Upper lobe of left lung (tissue), 6 donors: ENCODE results near the gene RBM34. TPM values are rescaled to one million over a fixed set of nuclear protein-coding genes. Genes with fewer than 3 reads are reported as not detected.

ENCODE experiments used
- ATAC-seq, 2 donors: fragments of 200-7000 bp; cut with Tn5 transposase; one replicate each; pipeline ENCODE4 v1.9.1; 2022; ENCODE audit warnings: mild to moderate bottlenecking in 2 of 2, moderate library complexity in 2 of 2; ENCODE audit not compliant: low FRiP score in 2 of 2
- DNase-seq, 2 donors: peaks; one replicate each; pipeline ENCODE4 v3.0.0-alpha.2; 2019 to 2020
- H3K27ac ChIP-seq, 4 donors: fragments of 200-600 bp; sonication (generic); one replicate each; pipeline ENCODE4 v1.5.1; 2016 to 2019
- H3K27me3 ChIP-seq, 4 donors: fragments of 200-600 bp; sonication (generic); one replicate each; pipeline ENCODE4 v1.5.1; 2017 to 2019
- H3K36me3 ChIP-seq, 4 donors: fragments of 200-600 bp; sonication (generic); one replicate each; pipeline ENCODE4 v1.5.1; 2016 to 2019
- H3K4me1 ChIP-seq, 4 donors: fragments of 200-600 bp; sonication (generic); one replicate each; pipeline ENCODE4 v1.5.1; 2018 to 2019
- H3K4me3 ChIP-seq, 4 donors: fragments of 200-600 bp; sonication (generic); one replicate each; pipeline ENCODE4 v1.5.1; 2017 to 2019; ENCODE audit warnings: mild to moderate bottlenecking in 2 of 4, moderate library complexity in 1 of 4
- H3K9me3 ChIP-seq, 4 donors: fragments of 200-600 bp; sonication (generic); one replicate each; pipeline ENCODE4 v1.5.1; 2018 to 2019
- CTCF ChIP-seq, 6 experiments: fragments of 450-650 bp in 4 of 6; fragments of 200-600 bp in 2 of 6; sonication (generic) in 2 of 6; IDR thresholded peaks; one replicate each; pipeline ENCODE4 v1.5.1; 2016 to 2019; ENCODE audit warnings: antibody characterized with exemption in 6 of 6
- EP300 ChIP-seq, 4 donors: sonication (generic); formaldehyde crosslinking; IDR thresholded peaks; one replicate each; pipeline ENCODE4 v1.5.1; 2017; ENCODE audit warnings: antibody characterized with exemption in 4 of 4, control low read depth in 2 of 4
- POLR2A ChIP-seq, 4 donors: fragments of 450-650 bp; IDR thresholded peaks; one replicate each; pipeline ENCODE4 v1.5.1; 2016 to 2017; ENCODE audit warnings: antibody characterized with exemption in 4 of 4, mild to moderate bottlenecking in 2 of 4
- POLR2AphosphoS5 ChIP-seq, 2 donors: sonication (generic); formaldehyde crosslinking; IDR thresholded peaks; one replicate each; pipeline ENCODE4 v1.5.1; 2017; ENCODE audit warnings: antibody characterized with exemption in 2 of 2
- WGBS, 2 donors: methylation state at CpG; one replicate each; pipeline ENCODE4 v1.1.5; 2017 to 2018; 5-methylcytosine and 5-hydroxymethylcytosine counted together
- total RNA-seq, 6 donors: library from RNA; depleted of rRNA in 4 of 6; stranded (reverse); fragments of >200 nt in 4 of 6; gene quantifications; one replicate each; pipeline versions ENCODE4 v1.1.0 to v1.2.1, GENCODE V29; 2016 to 2021
- donor health status: DM: no; HTN: no; CAD: no; lungs with moderate emphysema.
- donor health status: DM: no; HTN: yes; CAD: no; lungs with severe emphysema.

Gene RBM34
- total RNA-seq, 6 donors from 2014 or later, result 17.3 to 61.0 (median 35.0) TPM

- TF ChIP-seq POLR2A (IDR thresholded peaks at IDR 0.05) (no peak), CTCF (IDR thresholded peaks at IDR 0.05) (no peak), EP300 (IDR thresholded peaks at IDR 0.05) (no peak), POLR2AphosphoS5 (IDR thresholded peaks at IDR 0.05) (no peak)
- Histone ChIP-seq H3K27me3 (no peaks in the 10 kb centered on the region), H3K27ac (no peak overlapping the region), H3K4me3 (no peak overlapping the region), H3K9me3 (no peaks in the 10 kb centered on the region), H3K36me3 (peaks cover 0 to 46% (median 37%) of the 10 kb centered on the region in 4 donors), H3K4me1 (peaks cover 9 to 11% (median 10%) of the 10 kb centered on the region in 4 donors)
- no peak for DNase-seq
- WGBS, 2 donors, result 91 to 97% methylated on average over 16 of the region's 16 CpGs
- no peak for ATAC-seq
These were observed 53.5 kb downstream of the RBM34 start for GRCh38 chr1:235107368-235108184.

- ATAC-seq (no peak), DNase-seq (no peak)
- H3K4me3 ChIP-seq, result no peak overlapping the region
- no peaks in the 10 kb centered on the region for H3K27me3 ChIP-seq
- no peak for TF ChIP-seq POLR2AphosphoS5 (IDR thresholded peaks at IDR 0.05)
- TF ChIP-seq EP300 (IDR thresholded peaks at IDR 0.05), result no peak
- TF ChIP-seq POLR2A (IDR thresholded peaks at IDR 0.05), result no peak
- no peak for TF ChIP-seq CTCF (IDR thresholded peaks at IDR 0.05)
- no peak overlapping the region for H3K27ac ChIP-seq
- 89 to 95% methylated on average over 4 of the region's 4 CpGs for WGBS, 2 donors
- peaks cover 9 to 11% (median 10%) of the 10 kb centered on the region in 4 donors for H3K4me1 ChIP-seq
- H3K36me3 ChIP-seq, result peaks cover 0 to 37% (median 31%) of the 10 kb centered on the region in 4 donors
- H3K9me3 ChIP-seq, result no peaks in the 10 kb centered on the region
These were observed 54.6 kb downstream of the RBM34 start for GRCh38 chr1:235106457-235106856.

- WGBS, 2 donors, result 80 to 84% methylated on average over 12 of the region's 12 CpGs
- H3K9me3 ChIP-seq, result no peaks in the 10 kb centered on the region
- H3K36me3 ChIP-seq, result peaks cover 0 to 27% (median 22%) of the 10 kb centered on the region in 4 donors
- H3K27ac ChIP-seq, result no peak overlapping the region
- DNase-seq, result no peak
- no peak overlapping the region for H3K4me3 ChIP-seq
- no peaks in the 10 kb centered on the region for H3K27me3 ChIP-seq
- peaks cover 9 to 11% (median 10%) of the 10 kb centered on the region in 4 donors for H3K4me1 ChIP-seq
- ATAC-seq, result no peak
- TF ChIP-seq CTCF (IDR thresholded peaks at IDR 0.05) (no peak), POLR2AphosphoS5 (IDR thresholded peaks at IDR 0.05) (no peak), EP300 (IDR thresholded peaks at IDR 0.05) (no peak), POLR2A (IDR thresholded peaks at IDR 0.05) (no peak)
These were observed 55.7 kb downstream of the RBM34 start for GRCh38 chr1:235105051-235106043.

- 63 to 67% methylated on average over 4 of the region's 4 CpGs for WGBS, 2 donors
- Histone ChIP-seq H3K27ac (no peak overlapping the region), H3K4me3 (no peak overlapping the region), H3K9me3 (no peaks in the 10 kb centered on the region), H3K4me1 (peaks cover 9 to 11% (median 10%) of the 10 kb centered on the region in 4 donors), H3K36me3 (peaks cover 0 to 7% (median 4%) of the 10 kb centered on the region in 4 donors), H3K27me3 (no peaks in the 10 kb centered on the region)
- ATAC-seq (no peak), DNase-seq (no peak)
- no peak for TF ChIP-seq POLR2A (IDR thresholded peaks at IDR 0.05)
- TF ChIP-seq CTCF (IDR thresholded peaks at IDR 0.05), result no peak
- TF ChIP-seq EP300 (IDR thresholded peaks at IDR 0.05), result no peak
- TF ChIP-seq POLR2AphosphoS5 (IDR thresholded peaks at IDR 0.05), result no peak
These were observed 58.0 kb downstream of the RBM34 start for GRCh38 chr1:235102993-235103411.
